ENCODE measurements around the gene ATP12A.
A peak's percentile ranks its signal among the peaks of the same experiment; 100 is the strongest.

The ATP12A gene

DNA sequence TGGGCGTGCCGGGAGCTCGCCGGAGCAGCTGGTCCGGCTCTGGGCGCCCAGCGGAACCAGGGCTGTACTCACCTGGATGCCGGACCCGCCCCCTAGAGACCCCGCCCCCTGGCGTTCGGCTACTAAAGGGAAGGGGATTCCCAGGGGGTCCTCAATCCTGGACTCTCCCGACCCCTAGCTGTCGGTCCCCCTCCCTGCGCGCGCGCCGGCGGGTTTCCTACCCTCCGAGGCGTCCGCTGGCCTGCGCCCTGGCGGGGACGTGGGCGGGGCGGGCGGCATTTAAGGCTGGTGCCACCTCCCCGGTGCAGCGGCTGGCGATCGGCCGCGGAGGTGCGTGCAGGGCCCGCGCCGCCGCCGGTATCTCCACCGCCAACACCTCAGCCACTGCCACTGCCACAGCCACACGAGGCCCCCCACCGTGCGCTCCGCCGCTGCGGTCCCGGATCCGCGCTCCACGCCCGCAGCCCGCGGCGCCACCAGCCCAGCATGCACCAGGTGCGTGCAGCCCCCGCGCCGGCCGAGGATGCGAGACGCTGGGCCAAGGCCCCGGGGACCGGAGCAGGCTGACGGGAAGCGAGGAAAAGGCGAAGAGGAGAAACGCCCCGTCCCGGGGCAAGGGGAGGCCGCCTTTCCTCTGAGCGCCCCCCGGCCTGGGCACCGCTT, at the start of gene ATP12A:
TSS of gene ATP12A (plus strand) at position 151 of the 663 bp plus-strand sequence. CDS start at position 487, 336 bp downstream.
- DNase-seq, result peak; percentile 23

DNA sequence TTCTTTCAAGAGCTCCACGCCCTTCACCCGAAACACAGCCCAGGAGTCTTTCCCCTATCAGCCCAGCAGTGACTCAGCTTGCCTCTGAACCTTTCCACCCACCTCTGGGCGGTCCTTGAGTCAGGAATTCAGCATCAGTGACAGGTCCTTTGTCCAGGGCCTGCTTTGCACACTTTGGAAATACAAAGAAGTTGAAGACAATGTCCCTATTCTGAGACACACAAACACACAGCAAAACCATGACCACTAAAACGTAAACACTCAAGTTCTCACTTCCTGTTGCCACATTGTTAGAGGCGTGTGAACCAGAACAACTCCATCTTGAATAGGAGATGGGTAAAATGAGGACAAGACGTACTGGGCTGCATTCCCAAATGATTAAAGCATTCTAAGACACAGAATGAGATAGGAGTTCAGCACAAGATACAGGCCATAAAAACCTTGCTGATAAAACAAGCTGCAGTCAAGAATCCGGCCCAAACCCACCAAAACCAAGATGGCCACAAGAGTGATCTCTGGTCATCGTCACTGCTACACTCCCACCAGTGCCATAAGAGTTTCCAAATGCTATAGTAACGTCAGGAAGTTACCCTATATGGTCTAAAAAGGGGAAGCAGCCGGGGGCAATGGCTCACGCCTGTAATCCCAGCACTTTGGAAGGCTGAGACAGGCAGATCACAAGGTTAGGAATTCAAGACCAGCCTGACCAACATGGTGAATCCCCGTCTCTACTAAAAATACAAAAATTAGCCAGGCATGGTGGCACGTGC, 49.2 kb upstream of the ATP12A start:
- no peak for DNase-seq

DNA sequence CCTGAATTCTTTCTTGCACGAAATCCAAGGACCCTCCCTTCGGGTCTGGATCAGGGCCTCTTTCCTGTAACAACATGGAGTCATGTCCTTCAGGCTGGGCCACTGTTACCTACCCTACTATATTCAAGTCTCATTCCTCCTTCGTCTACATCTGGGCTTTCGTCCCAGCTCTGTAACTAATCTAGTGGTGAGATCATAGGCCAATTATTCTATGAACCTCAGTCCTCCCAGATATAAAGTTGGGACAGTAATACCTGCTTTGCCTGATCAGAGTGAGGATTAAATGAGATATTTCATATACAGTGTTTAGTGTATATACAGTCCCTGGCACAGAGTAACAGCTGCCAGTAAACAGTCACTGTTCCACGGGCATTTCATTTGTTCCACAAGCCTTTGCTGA, 48.3 kb upstream of the ATP12A start:
- DNase-seq, result no peak

DNA sequence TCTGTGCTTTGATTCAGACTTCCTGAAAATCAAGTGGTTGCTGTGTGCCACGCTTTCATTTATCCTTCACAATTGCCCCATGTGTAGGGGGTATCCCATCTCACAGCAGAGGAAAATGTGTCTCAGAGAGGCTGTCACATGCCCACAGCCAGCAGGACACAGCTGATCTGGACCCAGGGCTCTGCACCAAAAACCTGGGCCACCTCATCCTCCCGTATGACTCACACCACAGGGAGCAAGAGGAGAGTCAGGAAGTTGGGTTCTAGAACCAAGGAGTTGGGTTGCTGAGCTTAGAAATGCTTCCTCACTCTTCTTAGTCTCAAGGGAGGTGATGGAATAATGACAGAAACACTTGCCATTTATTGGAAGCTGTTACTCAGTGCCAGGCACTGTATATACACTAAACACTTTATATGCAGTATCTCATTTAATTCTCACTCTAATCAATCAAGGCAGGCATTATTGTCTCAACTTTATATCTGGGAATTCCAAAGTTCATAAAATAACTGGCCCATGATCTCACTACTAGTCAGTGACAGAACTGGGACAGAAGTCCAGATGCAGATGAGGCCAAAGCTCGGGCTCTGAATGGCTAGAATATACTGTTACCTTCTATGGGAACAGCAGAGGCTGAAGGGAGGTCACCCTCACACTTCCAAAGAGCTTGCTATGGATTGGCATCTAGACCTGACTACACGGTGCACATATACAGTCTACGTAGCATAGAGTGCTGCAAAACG, 47.7 kb upstream of the ATP12A start:
- no peak for DNase-seq

DNA sequence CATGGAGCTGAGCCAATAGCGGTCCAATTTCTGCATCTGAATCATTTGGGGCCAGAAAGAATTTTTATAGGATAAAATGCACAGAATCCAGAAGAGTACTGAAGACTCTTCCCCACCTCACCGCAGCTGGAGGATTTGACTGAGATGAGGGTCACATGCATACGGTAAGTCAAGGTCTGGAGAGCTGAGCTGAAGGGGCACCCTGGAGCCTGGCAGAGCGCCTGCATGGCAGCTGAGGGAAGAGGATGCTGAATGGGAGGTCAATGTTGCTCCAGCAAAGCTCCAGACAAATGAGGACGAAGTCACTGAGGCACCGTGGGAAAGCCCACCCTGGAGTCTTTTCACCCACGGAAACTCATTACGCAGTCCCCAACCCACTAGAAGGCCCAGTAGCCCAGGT, 43.4 kb upstream of the ATP12A start:
- no peak for DNase-seq

DNA sequence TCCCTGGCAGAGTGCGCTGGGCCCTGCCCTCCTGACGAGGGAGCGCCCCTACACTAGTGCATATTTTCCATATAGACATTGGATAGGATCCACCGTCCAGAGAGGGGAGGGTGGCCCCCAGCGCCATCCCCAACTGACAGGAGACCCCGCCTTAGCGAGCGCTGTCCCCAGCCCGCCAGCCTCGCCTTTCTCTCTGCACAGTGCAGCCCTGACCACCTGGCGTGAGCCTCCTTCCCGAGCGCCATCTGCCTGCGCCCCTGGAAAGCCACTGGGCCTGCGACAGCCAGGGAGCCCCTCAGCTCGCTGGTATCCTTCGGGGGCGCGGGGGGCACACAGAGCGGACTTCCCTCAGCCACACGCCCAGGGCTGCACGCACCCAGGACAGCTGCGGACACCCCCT, 42.1 kb upstream of the ATP12A start:
- DNase-seq, result no peak

DNA sequence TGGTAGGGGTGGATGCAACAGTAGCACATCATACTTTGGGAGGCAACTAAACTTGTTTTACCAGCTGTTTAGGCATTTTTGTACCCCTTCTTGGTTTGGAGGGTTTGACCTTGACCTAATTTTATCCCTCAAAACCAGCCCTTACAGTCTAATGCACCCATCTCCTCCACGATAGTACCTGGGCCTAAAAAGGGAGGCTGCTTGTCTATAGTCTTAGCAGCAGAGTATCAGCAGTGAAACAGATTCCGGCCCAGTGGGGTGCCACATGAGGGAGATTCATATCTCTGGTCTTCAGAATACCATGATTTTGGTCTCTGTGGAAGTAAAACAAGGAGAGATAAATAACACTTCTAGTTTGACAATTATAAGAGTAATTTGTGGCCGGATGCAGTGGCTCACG, 39.5 kb upstream of the ATP12A start:
- no peak for DNase-seq

DNA sequence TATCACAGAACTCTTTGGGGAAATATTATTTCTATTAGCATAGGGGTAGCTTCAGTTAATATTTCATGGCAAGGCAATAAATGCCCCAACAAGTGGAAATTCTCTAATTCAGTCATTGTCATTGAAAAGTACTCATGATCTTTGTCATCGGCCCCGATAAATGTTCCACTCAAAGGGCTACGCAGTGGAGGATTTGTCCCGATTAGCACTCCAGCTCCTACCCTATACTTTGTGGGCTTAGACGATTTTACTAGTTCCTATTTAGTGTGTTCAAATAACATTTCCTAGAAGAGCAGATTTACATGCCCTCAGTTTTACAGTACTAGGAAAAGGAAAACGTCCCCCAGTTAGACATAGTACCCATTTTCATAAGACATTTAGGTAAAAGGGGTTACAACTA, 38.0 kb upstream of the ATP12A start:
- DNase-seq, result peak; percentile 54

DNA sequence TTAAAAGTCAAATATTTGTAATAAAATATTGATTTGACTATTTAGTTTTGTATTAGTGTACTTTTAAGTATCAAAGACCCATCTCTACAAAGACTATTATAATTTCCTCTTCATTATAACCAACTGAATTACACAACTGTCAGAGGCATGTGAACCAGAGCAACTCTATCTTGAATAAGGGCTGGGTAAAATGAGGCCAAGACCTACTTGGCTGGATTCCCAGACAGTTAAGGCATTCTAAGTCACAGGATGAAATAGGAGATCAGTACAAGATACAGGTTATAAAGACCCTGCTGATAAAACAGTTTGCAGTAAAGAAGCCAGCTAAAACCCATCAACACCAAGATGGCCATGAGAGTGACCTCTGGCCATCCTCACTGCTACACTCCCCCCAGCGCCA, 36.2 kb upstream of the ATP12A start:
- no peak for DNase-seq

DNA sequence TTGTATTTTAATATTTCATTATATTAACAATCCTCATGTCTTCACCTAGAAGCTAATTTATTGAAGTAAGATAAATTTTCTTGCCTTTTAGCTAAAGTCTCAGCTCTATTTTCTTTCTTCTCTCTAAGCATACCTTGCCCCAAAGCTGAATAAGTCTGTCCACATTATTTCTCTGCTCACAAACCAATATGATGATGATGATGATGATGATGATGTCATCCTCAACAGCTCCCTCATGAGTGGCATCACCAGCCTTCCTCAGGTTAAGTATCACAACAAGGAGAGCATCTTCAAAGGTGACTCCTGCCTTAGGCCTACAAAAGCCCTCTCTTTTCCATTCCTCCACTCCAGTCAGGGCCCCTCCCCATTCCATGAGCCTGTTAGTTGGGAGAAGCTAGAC, 31.9 kb upstream of the ATP12A start:
- no peak for DNase-seq

DNA sequence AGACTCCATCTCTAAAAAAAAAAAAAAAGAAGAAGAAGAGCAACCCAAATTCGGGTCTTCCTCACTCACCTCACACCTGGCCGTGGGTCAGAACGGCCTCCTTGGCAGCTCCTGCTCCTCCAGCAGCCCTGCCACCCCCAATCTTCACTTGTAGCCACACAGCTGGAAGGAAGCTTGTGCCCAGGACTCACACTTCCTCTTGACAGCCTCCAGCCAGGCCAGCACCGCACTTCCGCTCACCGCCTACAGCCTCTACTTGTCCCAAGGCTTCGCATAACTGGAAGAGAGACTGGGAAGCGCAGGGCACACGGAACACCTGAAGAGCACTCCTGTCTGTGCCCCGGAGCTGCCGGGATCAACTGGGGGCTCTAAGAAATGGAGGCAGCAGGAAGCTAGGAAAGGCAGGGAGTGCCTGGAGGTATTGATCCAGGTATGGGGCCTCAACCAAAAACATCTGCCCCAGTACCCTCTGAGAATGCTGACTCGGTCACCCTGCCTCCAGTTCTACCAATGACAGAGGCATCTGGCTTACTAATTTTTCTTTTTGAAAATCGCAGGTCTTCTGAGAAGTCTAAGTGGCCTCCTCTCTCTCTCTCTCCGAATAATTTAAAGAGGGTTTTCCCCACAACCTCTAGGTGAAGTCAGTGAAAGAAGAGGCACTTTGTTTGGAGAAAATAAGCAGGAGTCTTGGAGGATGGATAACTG, 31.1 kb upstream of the ATP12A start:
- no peak for DNase-seq

DNA sequence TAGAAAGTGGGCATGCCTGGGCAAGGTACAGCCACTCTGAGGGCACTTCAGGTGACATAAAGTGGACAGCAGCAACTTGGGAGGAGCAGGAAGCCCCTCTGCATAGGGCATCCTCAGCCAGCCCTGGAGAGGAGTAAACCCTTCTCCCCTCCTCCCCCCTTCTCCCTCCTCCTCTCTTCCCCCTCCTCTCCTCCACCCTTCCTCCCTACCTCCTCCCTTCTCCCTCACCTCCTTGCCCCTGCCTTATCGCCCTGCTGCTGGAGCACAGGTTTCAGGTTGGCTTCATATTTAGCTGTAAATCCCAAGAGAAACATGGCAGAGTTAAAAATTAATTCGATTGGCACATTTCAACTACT, 30.5 kb upstream of the ATP12A start:
- no peak for DNase-seq

DNA sequence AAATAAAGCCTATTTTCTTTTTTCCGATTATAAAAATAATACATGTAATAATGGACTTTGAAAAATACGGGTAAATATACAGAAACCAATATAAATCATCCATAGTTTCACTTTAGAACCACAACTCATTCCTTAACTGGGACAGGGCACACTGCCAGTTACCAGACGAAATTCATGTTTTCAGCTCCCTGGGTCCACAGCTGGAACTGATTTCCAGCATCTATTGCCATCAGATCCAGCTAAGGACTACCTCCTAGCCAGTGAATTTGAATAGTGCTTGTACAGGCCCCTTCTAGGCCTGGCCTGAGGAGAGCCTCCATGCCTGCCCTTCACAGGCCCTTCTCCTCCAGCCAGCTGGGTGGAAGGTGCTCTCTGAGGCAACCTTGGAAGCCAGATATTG, 30.0 kb upstream of the ATP12A start:
- DNase-seq, result no peak

DNA sequence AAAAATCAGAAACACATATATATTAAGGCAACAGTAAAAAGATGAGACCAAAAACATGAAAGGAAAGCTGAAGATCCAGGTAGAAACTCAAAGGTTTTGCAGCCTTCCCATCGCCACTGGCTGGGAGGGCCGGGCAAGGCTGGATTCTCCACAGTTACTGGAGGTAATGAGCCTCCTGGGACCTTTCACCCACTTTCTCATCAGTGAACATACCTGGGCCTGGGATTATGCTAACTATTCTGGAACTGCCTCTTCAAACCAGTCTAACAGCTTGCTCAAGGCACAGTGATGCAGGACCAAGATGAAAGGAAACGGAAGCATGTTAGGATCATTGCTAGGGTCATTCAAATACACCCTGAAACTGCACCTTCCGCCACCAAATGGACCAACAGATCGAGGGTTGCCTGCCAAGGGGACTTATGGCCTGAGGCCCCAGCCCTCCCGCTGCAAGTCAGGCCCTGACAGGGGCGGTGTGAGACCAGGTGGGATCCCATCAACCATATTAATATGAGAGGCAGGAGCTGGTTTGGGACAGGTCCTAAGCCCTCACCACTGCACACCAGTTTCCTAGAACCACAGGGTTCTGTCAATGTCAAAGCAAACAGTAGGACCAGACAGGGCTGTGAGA, 28.4 kb upstream of the ATP12A start:
- no peak for DNase-seq

DNA sequence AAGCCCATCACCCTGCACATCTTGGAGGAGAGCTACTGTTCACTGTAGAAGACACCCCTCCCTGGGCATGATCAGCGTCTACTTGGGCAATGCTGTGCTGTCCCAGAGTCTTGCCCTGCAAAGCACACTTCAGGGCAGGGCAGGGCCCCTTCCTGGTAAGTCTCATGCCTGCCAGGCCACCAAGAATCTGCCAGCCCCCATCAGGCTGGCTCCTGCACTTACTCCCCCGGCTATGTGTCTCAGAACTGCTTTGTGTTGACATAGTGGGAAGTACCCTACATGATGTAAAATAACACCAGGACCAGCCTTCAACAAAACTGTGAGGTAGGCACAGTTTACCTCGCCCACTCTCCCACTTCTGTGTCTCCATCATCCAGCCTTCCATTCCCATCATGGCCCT, 27.8 kb upstream of the ATP12A start:
- DNase-seq, result no peak

DNA sequence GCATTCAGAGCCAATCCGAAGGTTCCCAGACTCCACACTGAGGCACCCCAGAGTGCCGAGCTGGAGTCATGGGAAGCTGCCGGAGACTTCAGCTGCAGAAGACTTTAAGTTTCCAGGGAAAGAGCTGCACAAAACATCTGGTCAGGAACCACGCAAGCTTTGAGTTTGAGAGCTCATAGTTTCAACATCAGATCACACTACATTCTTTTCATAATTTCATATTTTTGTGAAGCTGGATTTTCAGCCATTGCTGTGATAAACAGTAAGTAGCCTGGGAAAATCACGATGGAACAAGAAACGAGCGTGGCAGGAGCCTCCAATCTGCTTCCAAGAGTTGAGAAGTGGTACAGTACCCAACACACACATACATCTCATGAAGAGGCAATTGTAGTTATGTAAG, 25.5 kb upstream of the ATP12A start:
- DNase-seq, result no peak

DNA sequence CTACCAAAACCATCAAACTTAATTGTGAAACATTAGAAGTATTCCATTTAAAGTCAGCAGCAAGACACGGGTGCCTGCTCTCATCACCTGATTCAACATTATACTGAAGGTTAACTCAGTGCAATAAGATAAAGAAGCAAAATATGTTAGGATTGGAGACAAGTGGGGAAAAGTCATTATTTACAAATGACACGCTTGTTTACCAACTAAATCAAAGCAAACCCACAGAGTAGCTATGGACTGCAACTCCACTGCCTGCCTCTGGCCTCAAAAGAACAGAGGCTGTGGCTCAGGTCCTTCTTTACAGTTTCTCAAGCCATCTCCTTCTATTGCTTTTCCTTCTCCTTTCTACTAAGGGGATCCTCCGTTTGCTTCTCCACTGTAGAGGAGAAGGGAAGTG, 21.0 kb upstream of the ATP12A start:
- no peak for DNase-seq

DNA sequence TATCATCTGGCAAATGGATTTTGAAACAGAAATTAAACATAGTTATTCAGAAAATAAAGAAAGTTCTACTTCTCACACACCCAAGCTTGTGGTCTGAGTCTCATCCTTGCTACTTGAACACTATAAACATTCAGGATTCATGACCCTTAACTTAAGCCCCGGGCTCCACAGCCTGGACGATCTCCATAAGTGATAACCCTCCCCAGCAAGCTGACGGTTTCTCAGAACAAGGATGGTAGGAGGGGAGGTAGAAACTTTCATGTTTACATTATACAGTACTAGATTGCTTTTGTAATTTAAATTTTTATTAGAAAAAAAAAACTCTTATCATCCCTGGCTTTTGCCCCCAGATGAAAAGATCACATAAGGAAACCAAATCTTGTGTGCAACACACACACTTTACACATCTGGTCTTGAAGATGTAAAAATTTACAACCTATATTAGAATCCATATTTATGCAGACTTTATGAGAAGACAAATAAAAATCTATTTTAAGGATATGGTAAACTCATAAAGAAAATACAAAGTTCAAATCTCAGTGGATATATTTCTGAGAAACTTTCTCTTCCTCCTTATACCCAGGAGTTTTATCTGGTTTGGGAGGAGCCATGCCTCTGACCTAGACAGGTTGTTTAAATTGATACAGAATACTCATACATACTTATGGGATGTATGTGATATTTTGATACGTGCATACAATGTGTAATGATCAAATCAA, 20.0 kb upstream of the ATP12A start:
- no peak for DNase-seq

DNA sequence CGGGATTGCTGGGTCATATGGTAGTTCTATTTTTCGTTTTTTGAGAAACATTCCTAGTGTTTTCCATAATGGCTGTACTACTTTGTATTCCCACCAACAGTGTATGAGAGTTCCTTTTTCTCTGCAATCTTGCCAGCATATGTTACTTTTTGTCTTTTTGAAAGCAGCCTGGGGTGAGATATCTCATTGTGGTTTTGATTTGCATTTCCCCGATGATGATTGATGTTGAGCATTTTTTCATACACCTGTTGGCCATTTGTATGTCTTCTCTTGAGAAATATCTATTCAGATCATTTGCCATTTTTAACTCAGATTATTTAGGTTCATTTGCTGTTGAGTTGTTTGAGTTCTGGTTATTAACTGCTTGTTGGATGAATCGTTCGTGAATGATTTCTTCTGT, 18.5 kb upstream of the ATP12A start:
- DNase-seq, result no peak

DNA sequence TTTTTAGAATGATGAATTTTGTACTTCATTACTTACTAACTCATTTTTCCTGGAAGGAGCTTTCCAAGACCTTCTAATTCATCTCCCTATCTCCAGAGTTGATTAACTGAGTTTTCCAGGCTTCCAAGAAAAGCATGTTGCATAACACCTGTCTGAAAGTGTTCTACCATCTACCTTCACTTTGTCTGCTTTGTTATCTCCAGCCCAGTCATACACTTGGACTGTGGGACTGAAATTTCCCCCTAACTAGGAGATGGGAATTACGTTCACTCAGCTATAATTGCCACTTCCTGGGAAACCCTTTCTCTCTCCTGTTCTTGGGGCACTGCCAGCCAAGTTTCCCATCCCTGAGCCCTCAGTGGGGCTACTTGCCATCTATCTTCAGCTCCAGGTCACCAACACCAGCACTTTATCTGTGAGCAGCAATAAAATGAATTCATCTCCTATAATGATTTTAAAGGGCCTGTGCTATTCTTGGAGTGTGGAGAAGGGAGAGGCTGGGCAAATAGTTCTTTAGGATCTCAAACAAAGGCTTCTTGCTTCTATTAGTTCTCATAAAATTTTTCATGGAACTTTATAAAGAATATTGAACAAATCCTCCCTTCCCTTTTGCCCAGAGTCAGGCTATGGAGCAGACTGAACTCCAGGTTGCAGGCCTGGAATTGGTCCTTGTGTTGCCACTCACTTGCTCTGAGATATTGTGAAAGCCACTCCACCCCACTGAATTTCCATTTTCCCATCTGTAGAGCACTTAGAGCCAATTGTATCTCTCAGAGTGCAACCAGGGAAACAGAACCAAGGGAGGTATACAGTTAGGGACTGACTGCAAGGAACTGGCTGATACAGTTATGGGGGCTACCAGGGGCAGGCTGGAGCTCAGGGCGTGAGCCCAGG, 17.8 kb upstream of the ATP12A start:
- DNase-seq, result no peak

DNA sequence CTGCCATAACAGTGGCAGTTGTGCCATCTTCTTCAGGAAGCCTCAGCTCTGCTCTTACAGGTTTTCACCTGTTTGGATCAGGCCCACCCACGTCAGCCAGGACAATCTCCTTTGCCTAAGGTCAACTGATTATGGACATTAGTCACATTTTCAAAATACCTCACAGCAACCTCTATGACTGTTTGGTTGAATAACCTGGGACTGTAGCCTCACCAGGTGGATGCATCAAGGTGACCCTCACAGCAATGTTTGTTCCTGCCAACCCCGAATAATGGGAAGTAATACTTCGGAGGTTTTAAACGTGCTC, 17.2 kb upstream of the ATP12A start:
- no peak for DNase-seq

DNA sequence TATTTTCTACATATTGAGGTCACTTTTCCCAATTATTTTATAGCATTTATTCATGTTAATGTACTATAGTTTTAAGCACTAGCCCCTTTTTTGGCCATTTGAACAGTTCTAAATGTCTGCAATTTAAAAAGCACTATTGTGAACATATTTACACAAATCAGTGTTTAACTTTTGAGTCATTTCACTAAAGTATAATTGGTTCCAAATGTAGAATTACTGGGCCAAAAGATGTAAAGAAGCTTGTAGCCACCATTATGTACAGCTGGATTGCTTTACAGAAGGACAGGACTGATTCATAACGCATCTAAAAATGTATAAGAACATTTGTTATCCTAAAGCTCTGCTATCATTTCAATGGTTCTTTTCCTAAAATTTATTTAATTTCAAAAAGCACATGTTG, 16.6 kb upstream of the ATP12A start:
- DNase-seq, result no peak

All from activated CD4-positive, alpha-beta T cell treated with anti-CD3 and anti-CD28 coated beads, Interleukin-2, amount 50 U/mL, for 16 hours (primary cell).